ENCODE data around the gene ZNF804A.
A peak's percentile ranks its signal among the peaks of the same experiment; 100 is the strongest.
"Not testable (repeated sequence)": the region's sequence is repeated elsewhere in the genome, so short reads cannot be mapped to it uniquely, and the experiment has no call there.

Gene ZNF804A

GRCh38 chr2:184835398-184835715, 237.0 kb downstream of the ZNF804A start:
- DNase-seq: no peak

GRCh38 chr2:184847331-184847730, 249.0 kb downstream of the ZNF804A start:
- DNase-seq: no peak

- no peak for DNase-seq
Measured at GRCh38 chr2:184849516-184849915, 251.2 kb downstream of the ZNF804A start.

- no peak for DNase-seq
Measured at GRCh38 chr2:184851576-184851975, 253.2 kb downstream of the ZNF804A start.

GRCh38 chr2:184859187-184859586, 260.9 kb downstream of the ZNF804A start:
- no peak for DNase-seq

- no peak for DNase-seq
Measured at GRCh38 chr2:184860744-184861143, 262.4 kb downstream of the ZNF804A start.

GRCh38 chr2:184875212-184875611, 276.9 kb downstream of the ZNF804A start:
- no peak for DNase-seq

- DNase-seq: no peak
Measured at GRCh38 chr2:184875911-184876310, 277.6 kb downstream of the ZNF804A start.

GRCh38 chr2:184877909-184878308, 279.6 kb downstream of the ZNF804A start:
- DNase-seq: no peak

GRCh38 chr2:184879671-184880070, 281.3 kb downstream of the ZNF804A start:
- no peak for DNase-seq

- DNase-seq: not testable (repeated sequence)
Measured at GRCh38 chr2:184886585-184886984, 288.3 kb downstream of the ZNF804A start.

- DNase-seq: no peak
Measured at GRCh38 chr2:184890311-184890710, 292.0 kb downstream of the ZNF804A start.

- DNase-seq: no peak
Measured at GRCh38 chr2:184904991-184905390, 306.7 kb downstream of the ZNF804A start.

GRCh38 chr2:184906160-184906559, 307.8 kb downstream of the ZNF804A start:
- no peak for DNase-seq

GRCh38 chr2:184906709-184907108, 308.4 kb downstream of the ZNF804A start:
- DNase-seq: no peak

GRCh38 chr2:184908966-184909365, 310.6 kb downstream of the ZNF804A start:
- DNase-seq: no peak

GRCh38 chr2:184920451-184920965, 322.2 kb downstream of the ZNF804A start:
- no peak for DNase-seq

GRCh38 chr2:184921676-184922075, 323.3 kb downstream of the ZNF804A start:
- no peak for DNase-seq

- DNase-seq: no peak
Measured at GRCh38 chr2:184923751-184924150, 325.4 kb downstream of the ZNF804A start.

GRCh38 chr2:184927040-184927439, 328.7 kb downstream of the ZNF804A start:
- no peak for DNase-seq

GRCh38 chr2:184936761-184937160, 338.4 kb downstream of the ZNF804A start:
- no peak for DNase-seq

GRCh38 chr2:184938221-184938985, 340.1 kb downstream of the ZNF804A start:
- peak; percentile 39 for DNase-seq

GRCh38 chr2:184945326-184945725, 347.0 kb downstream of the ZNF804A start:
- peak; percentile 28 for DNase-seq

- no peak for DNase-seq
Measured at GRCh38 chr2:184945824-184946223, 347.5 kb downstream of the ZNF804A start.

- no peak for DNase-seq
Measured at GRCh38 chr2:184956856-184957255, 358.5 kb downstream of the ZNF804A start.
